ENCODE data around the gene MBD6.
A peak's percentile ranks its signal among the peaks of the same experiment; 100 is the strongest.

Gene MBD6

GRCh38 chr12:57545809-57546437, 23.3 kb downstream of the MBD6 start:
- TF ChIP-seq, protein P1, sequence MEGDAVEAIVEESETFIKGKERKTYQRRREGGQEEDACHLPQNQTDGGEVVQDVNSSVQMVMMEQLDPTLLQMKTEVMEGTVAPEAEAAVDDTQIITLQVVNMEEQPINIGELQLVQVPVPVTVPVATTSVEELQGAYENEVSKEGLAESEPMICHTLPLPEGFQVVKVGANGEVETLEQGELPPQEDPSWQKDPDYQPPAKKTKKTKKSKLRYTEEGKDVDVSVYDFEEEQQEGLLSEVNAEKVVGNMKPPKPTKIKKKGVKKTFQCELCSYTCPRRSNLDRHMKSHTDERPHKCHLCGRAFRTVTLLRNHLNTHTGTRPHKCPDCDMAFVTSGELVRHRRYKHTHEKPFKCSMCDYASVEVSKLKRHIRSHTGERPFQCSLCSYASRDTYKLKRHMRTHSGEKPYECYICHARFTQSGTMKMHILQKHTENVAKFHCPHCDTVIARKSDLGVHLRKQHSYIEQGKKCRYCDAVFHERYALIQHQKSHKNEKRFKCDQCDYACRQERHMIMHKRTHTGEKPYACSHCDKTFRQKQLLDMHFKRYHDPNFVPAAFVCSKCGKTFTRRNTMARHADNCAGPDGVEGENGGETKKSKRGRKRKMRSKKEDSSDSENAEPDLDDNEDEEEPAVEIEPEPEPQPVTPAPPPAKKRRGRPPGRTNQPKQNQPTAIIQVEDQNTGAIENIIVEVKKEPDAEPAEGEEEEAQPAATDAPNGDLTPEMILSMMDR (IDR thresholded peaks at IDR 0.05; ENCODE audit: insufficient read depth, missing control alignments): no peak
- FAIRE-seq: no peak
- DNase-seq (ENCODE audit: insufficient read length, low spot score): no peak

GRCh38 chr12:57546438-57547287, 24.0 kb downstream of the MBD6 start, which contains the start of gene DCTN2:
Gene DCTN2 (minus strand): TSS chr12:57547192. CDS start chr12:57547063, 129 bp downstream.
- no peak for FAIRE-seq
- peak; percentile 95 for DNase-seq (ENCODE audit: insufficient read length, low spot score)
- TF ChIP-seq, protein P1 (IDR thresholded peaks at IDR 0.05; ENCODE audit: insufficient read depth, missing control alignments): no peak

- DNase-seq (ENCODE audit: insufficient read length, low spot score) (no peak), FAIRE-seq (no peak)
- TF ChIP-seq, protein P1 (IDR thresholded peaks at IDR 0.05; ENCODE audit: insufficient read depth, missing control alignments): no peak
These were observed 24.8 kb downstream of the MBD6 start for GRCh38 chr12:57547288-57548012.

DNA sequence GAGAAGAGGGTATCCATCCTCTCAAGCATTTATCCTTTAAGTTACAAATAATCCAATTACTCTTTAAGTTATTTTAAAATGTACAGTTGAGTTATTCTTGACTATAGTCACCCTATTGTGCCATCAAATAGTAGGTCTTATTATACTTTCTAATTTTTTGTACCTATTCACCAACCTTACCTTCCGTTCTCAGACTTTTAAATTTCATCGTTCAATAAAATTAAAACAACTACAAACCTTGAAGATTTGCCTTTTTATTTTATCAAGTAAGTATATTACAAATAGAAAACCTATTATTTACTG, 25.3 kb downstream of the MBD6 start:
- TF ChIP-seq, protein P1 (IDR thresholded peaks at IDR 0.05; ENCODE audit: insufficient read depth, missing control alignments): no peak
- no peak for DNase-seq (ENCODE audit: insufficient read length, low spot score)
- no peak for FAIRE-seq

- FAIRE-seq: no peak
- TF ChIP-seq, protein P1 (IDR thresholded peaks at IDR 0.05; ENCODE audit: insufficient read depth, missing control alignments): no peak
- DNase-seq (ENCODE audit: insufficient read length, low spot score): no peak
These were observed 25.9 kb downstream of the MBD6 start for GRCh38 chr12:57548488-57548887.

GRCh38 chr12:57549203-57549908, 26.7 kb downstream of the MBD6 start:
- FAIRE-seq: no peak
- TF ChIP-seq, protein P1 (IDR thresholded peaks at IDR 0.05; ENCODE audit: insufficient read depth, missing control alignments): no peak
- no peak for DNase-seq (ENCODE audit: insufficient read length, low spot score)

All from D721Med (cell line).